Liver (tissue), 9 donors: ENCODE results near the gene ANO7. TPM values are rescaled to one million over a fixed set of nuclear protein-coding genes. Genes with fewer than 3 reads are reported as not detected.

Experiments
- DNase-seq: peaks from one replicate; pipeline ENCODE4 v3.0.0-alpha.2; 2017; ENCODE audit warnings: low spot score
- H3K27ac ChIP-seq, 2 donors: one replicate each; pipeline ENCODE4 v1.7.0; 2013; ENCODE audit warnings: inconsistent platforms in 2 of 2, low read length in 2 of 2, control low read depth in 1 of 2, low read depth in 1 of 2, mild to moderate bottlenecking in 1 of 2
- H3K27me3 ChIP-seq, 4 donors: one replicate each; pipeline versions ENCODE4 v1.6.1 to v1.7.0; 2013; ENCODE audit warnings: low read length in 3 of 4, inconsistent platforms in 1 of 4, mild to moderate bottlenecking in 1 of 4, moderate library complexity in 1 of 4; ENCODE audit not compliant: control insufficient read depth in 4 of 4, insufficient read depth in 4 of 4
- H3K36me3 ChIP-seq, 4 donors: one replicate each; pipeline versions ENCODE4 v1.6.1 to v1.7.0; 2013; ENCODE audit warnings: low read length in 3 of 4, mild to moderate bottlenecking in 3 of 4, low read depth in 1 of 4, moderate library complexity in 1 of 4; ENCODE audit not compliant: control insufficient read depth in 4 of 4, insufficient read depth in 3 of 4
- H3K4me1 ChIP-seq, 4 donors: one replicate each; pipeline versions ENCODE4 v1.6.1 to v1.7.0; 2013; ENCODE audit warnings: low read length in 3 of 4, mild to moderate bottlenecking in 3 of 4, moderate library complexity in 1 of 4; ENCODE audit not compliant: control insufficient read depth in 4 of 4, insufficient read depth in 4 of 4
- H3K4me3 ChIP-seq, 3 donors: one replicate each; pipeline versions ENCODE4 v1.6.1 to v1.7.0; 2013; ENCODE audit warnings: low read length in 3 of 3, control low read depth in 1 of 3, low read depth in 1 of 3, mild to moderate bottlenecking in 1 of 3
- H3K9ac ChIP-seq, 2 donors: one replicate each; pipeline ENCODE4 v1.7.0; 2013; ENCODE audit warnings: low read length in 2 of 2, mild to moderate bottlenecking in 2 of 2, moderate library complexity in 2 of 2, control low read depth in 1 of 2, low read depth in 1 of 2
- H3K9me3 ChIP-seq, 4 donors: one replicate each; pipeline versions ENCODE4 v1.6.1 to v1.7.0; 2013; ENCODE audit warnings: low read length in 3 of 4; ENCODE audit not compliant: control insufficient read depth in 4 of 4
- ATF3 ChIP-seq: IDR thresholded peaks from 2 replicates; pipeline ENCODE4 v1.6.1; 2016; ENCODE audit warnings: antibody characterized with exemption
- CTCF ChIP-seq: fragments of 150-350 bp; IDR thresholded peaks from 2 replicates; pipeline ENCODE4 v1.5.1; 2017; ENCODE audit warnings: improper control_type of control experiment, low read depth, low read length; ENCODE audit not compliant: missing input control
- EGR1 ChIP-seq, 2 donors: IDR thresholded peaks; 2 replicates each; pipeline ENCODE4 v1.6.1; 2016 to 2018; ENCODE audit warnings: antibody characterized with exemption in 2 of 2, low read depth in 2 of 2
- FOXA2 ChIP-seq: IDR thresholded peaks from 2 replicates; pipeline ENCODE4 v1.6.1; 2016; ENCODE audit warnings: antibody characterized with exemption
- GABPA ChIP-seq, 2 donors: IDR thresholded peaks in 1 of 2; conservative IDR thresholded peaks in 1 of 2; 2 replicates each; pipeline ENCODE4 v1.6.1; 2016; ENCODE audit warnings: antibody characterized with exemption in 2 of 2, mild to moderate bottlenecking in 1 of 2, moderate library complexity in 1 of 2
- HNF4A ChIP-seq, 2 donors: conservative IDR thresholded peaks; 2 replicates each; pipeline ENCODE4 v1.6.1; 2016; ENCODE audit warnings: antibody characterized with exemption in 2 of 2, mild to moderate bottlenecking in 2 of 2
- HNF4G ChIP-seq: IDR thresholded peaks from 2 replicates; pipeline ENCODE4 v1.6.1; 2016; ENCODE audit warnings: antibody characterized with exemption
- JUND ChIP-seq, 2 donors: IDR thresholded peaks; 2 replicates each; pipeline ENCODE4 v1.6.1; 2016; ENCODE audit warnings: antibody characterized with exemption in 2 of 2
- MAX ChIP-seq: IDR thresholded peaks from 2 replicates; pipeline ENCODE4 v1.6.1; 2016; ENCODE audit warnings: antibody characterized with exemption
- NR2F2 ChIP-seq: IDR thresholded peaks from 2 replicates; pipeline ENCODE4 v1.6.1; 2016; ENCODE audit warnings: antibody characterized with exemption
- RAD21 ChIP-seq, 2 donors: IDR thresholded peaks; 2 replicates each; pipeline ENCODE4 v1.6.1; 2016; ENCODE audit warnings: antibody characterized with exemption in 2 of 2, mild to moderate bottlenecking in 2 of 2
- REST ChIP-seq: IDR thresholded peaks from 2 replicates; pipeline ENCODE4 v1.6.1; 2016; ENCODE audit warnings: antibody characterized with exemption, mild to moderate bottlenecking
- RXRA ChIP-seq, 2 donors: IDR thresholded peaks; 2 replicates each; pipeline ENCODE4 v1.6.1; 2017 to 2018; ENCODE audit warnings: antibody characterized with exemption in 2 of 2, mild to moderate bottlenecking in 1 of 2
- SP1 ChIP-seq: IDR thresholded peaks from 2 replicates; pipeline ENCODE4 v1.6.1; 2018; ENCODE audit warnings: antibody characterized with exemption, mild to moderate bottlenecking
- YY1 ChIP-seq: IDR thresholded peaks from 2 replicates; pipeline ENCODE4 v1.6.1; 2016; ENCODE audit warnings: antibody characterized with exemption, mild to moderate bottlenecking
- ZBTB33 ChIP-seq: IDR thresholded peaks from 2 replicates; pipeline ENCODE4 v1.6.1; 2016; ENCODE audit warnings: antibody characterized with exemption
- WGBS: extraction: QIAGEN DNeasy Blood & Tissue Kit; methylation state at CpG from one replicate; pipeline ENCODE4 v1.1.7; 2013; 5-methylcytosine and 5-hydroxymethylcytosine counted together
- polyA plus RNA-seq, 2 donors: library from polyadenylated mRNA; stranded (reverse) in 1 of 2; unstranded in 1 of 2; fragments of 200-250 nt in 1 of 2; fragments of >200 nt in 1 of 2; fragmentation: Nextera tagmentation in 1 of 2; extraction: Ambion mirVana in 1 of 2; gene quantifications; one replicate each; pipeline versions ENCODE4 v1.2.1 to v1.2.3, GENCODE V29; 2013 to 2015
- total RNA-seq, 2 donors: library from RNA; depleted of rRNA; stranded (reverse); fragments of >200 nt; gene quantifications; one replicate each; pipeline ENCODE4 v1.2.3, GENCODE V29; 2014
- donor health status: healthy.
- donor health status: healthy.
- donor health status: healthy.
- donor health status: healthy.
- donor health status: healthy.

The ANO7 gene
- total and polyA plus RNA-seq, 4 donors, result 0.25 to 0.70 (median 0.45) TPM

GRCh38 chr2:241148239-241148638 is 40.2 kb upstream of the ANO7 start:
- no peaks in the 10 kb centered on the region for H3K27me3 ChIP-seq
- DNase-seq, result no peak
- no peaks in the 10 kb centered on the region for H3K9me3 ChIP-seq
- no peak for TF ChIP-seq GABPA (IDR thresholded peaks at IDR 0.05 in 1 of 2, conservative IDR thresholded peaks at IDR 0.05 in 1 of 2)
- no peak overlapping the region for H3K27ac ChIP-seq
- H3K4me1 ChIP-seq, result peaks cover 3 to 26% (median 19%) of the 10 kb centered on the region in 4 donors
- no peaks in the 10 kb centered on the region for H3K36me3 ChIP-seq
- 97% methylated on average over 4 of the region's 4 CpGs for WGBS
- no peak overlapping the region for H3K4me3 ChIP-seq
- H3K9ac ChIP-seq, result no peak overlapping the region

GRCh38 chr2:241148891-241149674 is 39.4 kb upstream of the ANO7 start, which contains the start of gene PASK:
Gene PASK, minus strand, starts transcription at chr2:241149472. Its CDS starts 6,440 bp downstream, at chr2:241143032.
- DNase-seq, result peak; percentile 93
- H3K9me3 ChIP-seq, result no peaks in the 10 kb centered on the region
- no peaks in the 10 kb centered on the region for H3K27me3 ChIP-seq
- H3K36me3 ChIP-seq, result peaks cover 0 to 2% (median 0%) of the 10 kb centered on the region in 4 donors
- under 1% methylated on average over 88 of the region's 88 CpGs for WGBS
- H3K9ac ChIP-seq, result peak within 1 kb of the TSS in 1 of 2 donors; percentile 24
- peak within 1 kb of the TSS; percentile 83 to 98 (median 96) for H3K4me3 ChIP-seq
- H3K27ac ChIP-seq, result peak within 1 kb of the TSS; percentile 55 to 64
- TF ChIP-seq HNF4A (conservative IDR thresholded peaks at IDR 0.05) (no peak), SP1 (peak; percentile 56), YY1 (peak; percentile 42), RAD21 (IDR thresholded peaks at IDR 0.05) (peak in 1 of 2 donors; percentile 6)
- H3K4me1 ChIP-seq, result peaks cover 3 to 26% (median 19%) of the 10 kb centered on the region in 4 donors

- peak overlapping the region in 1 of 2 donors; percentile 32 for H3K27ac ChIP-seq
These were observed 38.9 kb upstream of the ANO7 start for GRCh38 chr2:241149675-241149924.

More at GRCh38 chr2:241149675-241149924, 38.9 kb upstream of the ANO7 start:
- Histone ChIP-seq H3K27me3 (no peaks in the 10 kb centered on the region), H3K9me3 (no peaks in the 10 kb centered on the region), H3K9ac (peak overlapping the region in 1 of 2 donors; percentile 24), H3K4me1 (peaks cover 3 to 26% (median 19%) of the 10 kb centered on the region in 4 donors), H3K4me3 (peak overlapping the region; percentile 83 to 98 (median 96)), H3K36me3 (peaks cover 0 to 2% (median 0%) of the 10 kb centered on the region in 4 donors)
- WGBS, result under 1% methylated on average over 23 of the region's 23 CpGs
- no peak for DNase-seq
- TF ChIP-seq SP1 (no peak), ZBTB33 (no peak), GABPA (IDR thresholded peaks at IDR 0.05 in 1 of 2, conservative IDR thresholded peaks at IDR 0.05 in 1 of 2) (no peak), MAX (no peak), RXRA (IDR thresholded peaks at IDR 0.05) (no peak), RAD21 (IDR thresholded peaks at IDR 0.05) (no peak), REST (no peak), HNF4G (no peak), JUND (IDR thresholded peaks at IDR 0.05) (no peak), EGR1 (IDR thresholded peaks at IDR 0.05; ENCODE audit: low read depth in 2 of 2) (no peak), ATF3 (no peak), FOXA2 (no peak), NR2F2 (no peak), CTCF (no peak)
